ENCODE measurements around the gene FOXL3. TPM values are rescaled to one million over a fixed set of nuclear protein-coding genes. Genes with fewer than 3 reads are reported as not detected.
"Not testable (repeated sequence)": the region's sequence is repeated elsewhere in the genome, so short reads cannot be mapped to it uniquely, and the experiment has no call there.

FOXL3 gene
- total RNA-seq, 1 experiment from 2014 or later: not detected

GRCh38 chr7:263483-264351 is 26.3 kb upstream of the FOXL3 start:
- not testable (repeated sequence) for H3K27me3 ChIP-seq (ENCODE audit: low read length); H4K20me1 ChIP-seq (ENCODE audit: insufficient read depth, low read depth, low read length); H3K9ac ChIP-seq (ENCODE audit: low read length); H3K9me2 ChIP-seq (replicated peaks; ENCODE audit: insufficient read depth, low read length); H3K36me3 ChIP-seq (ENCODE audit: insufficient read depth, low read length); H3K4me1 ChIP-seq (ENCODE audit: low read length); H3K27ac ChIP-seq (ENCODE audit: low read length); H2AFZ ChIP-seq (ENCODE audit: low read length); H3K79me2 ChIP-seq (ENCODE audit: low read length); DNase-seq; H3K4me3 ChIP-seq (ENCODE audit: low read length); H3K4me2 ChIP-seq (ENCODE audit: low read depth, low read length, poor library complexity, severe bottlenecking)
- peaks cover 28% of the 10 kb centered on the region for H3K9me3 ChIP-seq (ENCODE audit: low read length)

- H3K4me3 ChIP-seq (ENCODE audit: low read length): no peak overlapping the region
- no peak overlapping the region for H3K4me2 ChIP-seq (ENCODE audit: low read depth, low read length, poor library complexity, severe bottlenecking)
- peaks cover 28% of the 10 kb centered on the region for H3K9me3 ChIP-seq (ENCODE audit: low read length)
- H3K27me3 ChIP-seq (ENCODE audit: low read length): no peaks in the 10 kb centered on the region
- H3K27ac ChIP-seq (ENCODE audit: low read length): no peak overlapping the region
- H3K79me2 ChIP-seq (ENCODE audit: low read length): no peaks in the 10 kb centered on the region
- H3K36me3 ChIP-seq (ENCODE audit: insufficient read depth, low read length): no peaks in the 10 kb centered on the region
- H4K20me1 ChIP-seq (ENCODE audit: insufficient read depth, low read depth, low read length): no peaks in the 10 kb centered on the region
- no peaks in the 10 kb centered on the region for H3K9me2 ChIP-seq (replicated peaks; ENCODE audit: insufficient read depth, low read length)
- no peak overlapping the region for H3K9ac ChIP-seq (ENCODE audit: low read length)
- H3K4me1 ChIP-seq (ENCODE audit: low read length): no peaks in the 10 kb centered on the region
- H2AFZ ChIP-seq (ENCODE audit: low read length): no peak overlapping the region
- DNase-seq: no peak
Measured at GRCh38 chr7:264541-265191, 25.3 kb upstream of the FOXL3 start.

GRCh38 chr7:265192-265997 is 24.6 kb upstream of the FOXL3 start:
- no peaks in the 10 kb centered on the region for H4K20me1 ChIP-seq (ENCODE audit: insufficient read depth, low read depth, low read length)
- H3K9ac ChIP-seq (ENCODE audit: low read length): no peak overlapping the region
- H3K4me1 ChIP-seq (ENCODE audit: low read length): no peaks in the 10 kb centered on the region
- H3K27me3 ChIP-seq (ENCODE audit: low read length): no peaks in the 10 kb centered on the region
- no peaks in the 10 kb centered on the region for H3K79me2 ChIP-seq (ENCODE audit: low read length)
- H3K4me3 ChIP-seq (ENCODE audit: low read length): no peak overlapping the region
- no peak overlapping the region for H3K27ac ChIP-seq (ENCODE audit: low read length)
- H3K9me2 ChIP-seq (replicated peaks; ENCODE audit: insufficient read depth, low read length): no peaks in the 10 kb centered on the region
- H3K9me3 ChIP-seq (ENCODE audit: low read length): peaks cover 26% of the 10 kb centered on the region
- H2AFZ ChIP-seq (ENCODE audit: low read length): no peak overlapping the region
- DNase-seq: no peak
- no peak overlapping the region for H3K4me2 ChIP-seq (ENCODE audit: low read depth, low read length, poor library complexity, severe bottlenecking)
- no peaks in the 10 kb centered on the region for H3K36me3 ChIP-seq (ENCODE audit: insufficient read depth, low read length)

GRCh38 chr7:265998-266850 is 23.7 kb upstream of the FOXL3 start:
- Histone ChIP-seq H3K27ac (ENCODE audit: low read length) (no peak overlapping the region), H3K9me3 (ENCODE audit: low read length) (peaks cover 18% of the 10 kb centered on the region), H3K9ac (ENCODE audit: low read length) (no peak overlapping the region), H3K4me3 (ENCODE audit: low read length) (no peak overlapping the region), H3K4me1 (ENCODE audit: low read length) (no peaks in the 10 kb centered on the region), H2AFZ (ENCODE audit: low read length) (no peak overlapping the region), H3K9me2 (replicated peaks; ENCODE audit: insufficient read depth, low read length) (no peaks in the 10 kb centered on the region), H3K4me2 (ENCODE audit: low read depth, low read length, poor library complexity, severe bottlenecking) (no peak overlapping the region), H3K36me3 (ENCODE audit: insufficient read depth, low read length) (no peaks in the 10 kb centered on the region), H3K79me2 (ENCODE audit: low read length) (no peaks in the 10 kb centered on the region), H4K20me1 (ENCODE audit: insufficient read depth, low read depth, low read length) (no peaks in the 10 kb centered on the region), H3K27me3 (ENCODE audit: low read length) (no peaks in the 10 kb centered on the region)
- DNase-seq: no peak

GRCh38 chr7:266851-267840 is 22.8 kb upstream of the FOXL3 start:
- Histone ChIP-seq H3K4me2 (ENCODE audit: low read depth, low read length, poor library complexity, severe bottlenecking) (no peak overlapping the region), H3K4me1 (ENCODE audit: low read length) (no peaks in the 10 kb centered on the region), H2AFZ (ENCODE audit: low read length) (no peak overlapping the region), H3K27ac (ENCODE audit: low read length) (no peak overlapping the region), H4K20me1 (ENCODE audit: insufficient read depth, low read depth, low read length) (no peaks in the 10 kb centered on the region), H3K9ac (ENCODE audit: low read length) (no peak overlapping the region), H3K9me3 (ENCODE audit: low read length) (peaks cover 9% of the 10 kb centered on the region), H3K9me2 (replicated peaks; ENCODE audit: insufficient read depth, low read length) (no peaks in the 10 kb centered on the region), H3K4me3 (ENCODE audit: low read length) (no peak overlapping the region), H3K36me3 (ENCODE audit: insufficient read depth, low read length) (no peaks in the 10 kb centered on the region), H3K27me3 (ENCODE audit: low read length) (no peaks in the 10 kb centered on the region), H3K79me2 (ENCODE audit: low read length) (no peaks in the 10 kb centered on the region)
- no peak for DNase-seq

- H3K36me3 ChIP-seq (ENCODE audit: insufficient read depth, low read length): no peaks in the 10 kb centered on the region
- no peaks in the 10 kb centered on the region for H3K9me2 ChIP-seq (replicated peaks; ENCODE audit: insufficient read depth, low read length)
- H2AFZ ChIP-seq (ENCODE audit: low read length): no peak overlapping the region
- no peak for DNase-seq
- H3K79me2 ChIP-seq (ENCODE audit: low read length): no peaks in the 10 kb centered on the region
- no peaks in the 10 kb centered on the region for H3K4me1 ChIP-seq (ENCODE audit: low read length)
- no peak overlapping the region for H3K27ac ChIP-seq (ENCODE audit: low read length)
- no peak overlapping the region for H3K9ac ChIP-seq (ENCODE audit: low read length)
- no peak overlapping the region for H3K4me3 ChIP-seq (ENCODE audit: low read length)
- H3K4me2 ChIP-seq (ENCODE audit: low read depth, low read length, poor library complexity, severe bottlenecking): no peak overlapping the region
- H3K27me3 ChIP-seq (ENCODE audit: low read length): no peaks in the 10 kb centered on the region
- H4K20me1 ChIP-seq (ENCODE audit: insufficient read depth, low read depth, low read length): no peaks in the 10 kb centered on the region
- peaks cover 14% of the 10 kb centered on the region for H3K9me3 ChIP-seq (ENCODE audit: low read length)
Measured at GRCh38 chr7:268991-269390, 21.0 kb upstream of the FOXL3 start.

- no peak for DNase-seq
- Histone ChIP-seq H3K9ac (ENCODE audit: low read length) (no peak overlapping the region), H3K27me3 (ENCODE audit: low read length) (no peaks in the 10 kb centered on the region), H3K27ac (ENCODE audit: low read length) (no peak overlapping the region), H3K4me3 (ENCODE audit: low read length) (no peak overlapping the region), H3K4me1 (ENCODE audit: low read length) (no peaks in the 10 kb centered on the region), H3K9me2 (replicated peaks; ENCODE audit: insufficient read depth, low read length) (no peaks in the 10 kb centered on the region), H3K79me2 (ENCODE audit: low read length) (no peaks in the 10 kb centered on the region), H3K9me3 (ENCODE audit: low read length) (peaks cover 11% of the 10 kb centered on the region), H2AFZ (ENCODE audit: low read length) (no peak overlapping the region), H3K4me2 (ENCODE audit: low read depth, low read length, poor library complexity, severe bottlenecking) (no peak overlapping the region), H3K36me3 (ENCODE audit: insufficient read depth, low read length) (no peaks in the 10 kb centered on the region), H4K20me1 (ENCODE audit: insufficient read depth, low read depth, low read length) (no peaks in the 10 kb centered on the region)
Measured at GRCh38 chr7:269721-270120, 20.2 kb upstream of the FOXL3 start.

All from Karpas-422 (cell line).